GM19452 (cell line): ENCODE data around the gene MFSD8.
"Not testable (repeated sequence)": the region's sequence is repeated elsewhere in the genome, so short reads cannot be mapped to it uniquely, and the experiment has no call there.

Experiments
- ATAC-seq: cut with Tn5 transposase; IDR thresholded peaks from one replicate; pipeline ENCODE4 v1.9.1; 2021; ENCODE audit not compliant: unreplicated experiment

MFSD8 gene

DNA sequence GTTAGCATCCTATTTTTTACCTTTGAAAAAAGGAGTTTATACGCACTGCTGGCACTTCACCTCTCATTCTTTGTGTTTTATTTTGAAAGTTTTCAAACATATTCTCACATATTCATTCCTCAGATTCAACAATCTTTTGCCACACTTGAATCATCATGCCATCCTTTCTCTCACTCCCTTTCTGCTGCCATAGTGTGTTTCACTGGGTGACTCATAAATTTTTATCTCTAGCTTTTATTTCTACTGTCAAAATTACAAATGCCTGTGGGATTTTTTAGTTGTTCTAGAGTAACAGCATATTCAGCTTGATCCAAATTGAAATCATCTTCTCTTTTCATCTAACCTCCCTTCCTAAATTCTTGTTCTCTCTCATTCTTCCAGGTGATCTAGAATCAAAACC is 28.0 kb downstream of the MFSD8 start:
- no peak for ATAC-seq

DNA sequence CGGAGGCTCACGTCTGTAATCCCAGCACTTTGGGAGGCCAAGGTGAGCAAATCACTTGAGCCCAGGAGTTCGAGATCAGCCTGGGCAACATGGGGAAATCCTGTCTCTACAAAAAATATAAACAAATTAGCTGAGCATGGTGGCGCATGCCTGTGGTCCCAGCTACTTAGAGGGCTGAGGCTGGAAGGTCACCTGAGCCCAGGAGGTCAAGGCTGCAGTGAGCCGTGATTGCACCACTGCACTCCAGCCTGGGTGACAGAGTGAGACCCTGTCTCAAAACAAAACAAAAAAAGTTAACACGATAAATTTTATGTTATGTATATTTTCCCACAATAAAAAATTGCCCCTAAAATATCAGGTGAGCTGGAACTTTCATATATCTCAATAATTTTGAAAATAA is 33.1 kb downstream of the MFSD8 start:
- ATAC-seq = not testable (repeated sequence)

DNA sequence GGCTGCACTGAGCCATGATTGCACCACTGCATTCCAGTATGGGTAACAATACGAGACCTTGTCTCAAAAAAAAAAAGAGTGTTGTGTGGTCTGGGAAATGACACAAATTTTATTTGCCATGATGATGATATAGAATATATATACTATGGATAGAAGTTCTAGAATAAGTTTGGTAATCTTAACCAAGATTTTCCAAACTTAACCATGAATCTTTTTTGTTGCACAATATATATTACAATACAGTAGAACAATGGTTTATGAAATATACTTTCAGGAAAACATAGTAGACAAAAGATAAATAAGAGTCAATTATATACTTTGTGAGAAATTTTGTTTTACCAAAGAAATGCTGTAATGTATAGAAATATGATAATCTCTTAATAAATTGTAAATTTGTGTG is 34.8 kb downstream of the MFSD8 start:
- no peak for ATAC-seq

DNA sequence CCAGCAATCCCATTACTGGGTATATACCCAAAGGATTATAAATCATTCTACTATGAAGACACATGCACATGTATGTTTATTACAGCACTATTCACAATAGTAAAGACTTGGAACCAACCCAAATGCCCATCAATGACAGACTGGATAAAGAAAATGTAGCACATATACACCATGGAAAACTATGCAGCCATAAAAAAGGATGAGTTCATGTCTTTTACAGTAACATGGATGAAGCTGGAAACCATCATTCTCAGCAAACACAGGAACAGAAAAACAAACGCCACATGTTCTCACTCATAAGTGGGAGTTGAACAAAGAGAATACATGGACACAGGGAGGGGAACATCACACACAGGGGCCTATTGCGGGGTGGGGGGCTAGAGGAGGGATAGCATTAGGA is 39.3 kb downstream of the MFSD8 start:
- not testable (repeated sequence) for ATAC-seq

DNA sequence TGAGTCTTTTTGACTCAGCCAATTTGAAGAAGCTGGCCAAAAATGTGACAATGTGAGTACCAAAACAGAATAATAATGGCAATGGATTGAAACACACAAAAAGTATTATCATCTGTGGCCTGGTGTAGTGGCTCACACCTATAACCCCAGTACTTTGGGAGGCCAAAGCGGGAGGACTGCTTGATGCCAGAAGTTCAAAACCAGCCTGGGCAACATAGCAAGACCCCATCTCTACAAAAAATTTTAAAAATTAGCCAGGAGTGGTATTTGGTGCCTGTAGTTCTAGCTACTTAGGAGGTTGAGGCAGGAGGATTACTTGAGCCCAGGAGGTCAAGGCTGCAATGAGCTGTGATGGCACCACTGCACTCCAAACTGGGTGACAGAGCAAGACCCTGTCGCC is 42.7 kb downstream of the MFSD8 start:
- no peak for ATAC-seq

DNA sequence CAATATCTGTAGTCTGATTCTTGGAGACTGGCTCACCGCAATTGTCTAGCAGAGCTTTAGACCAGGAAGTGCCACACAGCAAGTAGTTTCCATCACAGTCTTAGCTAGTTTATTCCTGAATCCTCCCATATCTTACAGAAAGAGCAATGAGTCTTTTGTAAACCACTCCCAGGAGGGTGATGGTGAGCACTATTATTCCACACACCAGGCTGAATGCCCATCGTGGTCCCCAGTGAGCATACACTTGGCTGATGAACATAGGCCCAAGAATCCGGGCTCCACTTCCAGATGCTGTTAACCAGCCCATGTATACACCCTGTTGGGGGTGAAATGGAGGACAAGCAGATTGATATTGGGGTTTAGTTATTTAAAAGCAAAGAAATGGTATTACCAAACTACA is 44.5 kb downstream of the MFSD8 start:
- ATAC-seq = no peak

DNA sequence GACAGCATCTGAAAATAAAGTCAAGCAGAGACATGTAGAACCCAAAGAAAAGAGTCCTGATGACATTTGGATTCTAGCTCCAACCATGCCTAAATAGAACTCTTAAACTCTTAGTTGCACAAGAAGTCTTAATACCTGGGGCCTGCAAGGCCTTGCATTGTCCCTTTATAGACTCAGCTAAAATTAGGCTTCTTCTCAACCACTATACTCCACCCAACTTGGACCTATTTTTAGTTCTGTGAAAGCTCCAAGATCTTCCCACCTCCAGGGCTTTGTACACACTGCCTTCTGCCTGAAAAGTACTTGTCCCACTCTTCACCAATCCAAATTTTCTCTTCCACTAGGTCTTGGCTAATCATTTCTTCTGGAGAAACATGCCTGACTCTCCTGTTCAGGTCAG is 47.8 kb downstream of the MFSD8 start:
- no peak for ATAC-seq

DNA sequence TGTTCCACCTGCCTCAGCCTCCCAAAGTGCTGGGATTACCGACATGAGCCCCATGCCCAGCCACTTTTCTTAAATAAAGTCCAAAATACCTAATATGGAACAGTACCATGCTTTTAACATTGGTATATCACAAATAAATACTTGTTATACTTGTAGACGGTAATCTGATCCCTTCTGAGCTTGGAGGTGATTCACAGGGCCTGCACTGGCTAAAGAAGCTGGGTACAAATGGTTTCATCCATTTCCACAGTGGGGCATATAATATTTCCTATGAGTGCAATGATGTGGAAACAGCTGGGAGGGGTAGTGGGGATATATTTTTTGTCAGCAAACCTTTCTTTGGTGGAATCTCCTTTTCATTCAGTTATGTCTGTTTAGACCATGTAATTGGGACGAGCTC is 48.5 kb downstream of the MFSD8 start:
- ATAC-seq = no peak

DNA sequence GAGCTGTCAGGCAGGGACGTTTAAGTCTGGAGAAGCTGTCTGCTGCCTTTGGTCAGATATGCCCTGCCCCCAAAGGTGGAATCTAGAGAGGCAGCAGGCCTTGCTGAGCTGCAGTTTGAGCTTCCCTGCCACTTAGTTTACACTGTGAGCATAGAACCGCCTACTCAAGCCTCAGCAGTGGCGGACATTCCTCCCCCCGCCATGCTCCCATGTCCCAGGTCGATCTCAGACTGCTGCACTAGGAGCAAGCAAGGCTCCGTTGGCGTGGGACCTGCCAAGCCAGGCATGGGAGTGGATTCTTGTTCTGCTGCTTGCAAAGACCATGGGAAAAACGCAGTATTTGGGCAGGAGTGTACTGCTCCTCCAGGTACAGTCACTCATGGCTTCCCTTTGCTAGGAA is 59.9 kb downstream of the MFSD8 start:
- no peak for ATAC-seq

DNA sequence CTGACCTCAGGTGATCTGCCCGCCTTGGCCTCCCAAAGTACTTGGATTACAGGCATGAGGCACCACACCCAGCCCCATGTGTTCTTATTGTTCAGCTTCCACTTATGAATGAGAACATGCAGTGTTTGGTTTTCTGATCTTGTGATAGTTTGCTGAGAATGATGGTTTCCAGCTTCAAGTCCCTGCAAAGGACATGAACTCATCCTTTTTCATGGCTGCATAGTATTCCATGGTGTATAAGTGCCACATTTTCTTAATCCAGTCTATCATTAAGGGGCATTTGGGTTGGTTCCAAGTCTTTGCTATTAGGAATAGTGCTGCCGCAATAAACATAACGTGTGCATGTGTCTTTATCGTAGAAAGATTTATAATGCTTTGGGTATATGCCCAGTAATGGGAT is 65.3 kb downstream of the MFSD8 start:
- ATAC-seq = not testable (repeated sequence)

DNA sequence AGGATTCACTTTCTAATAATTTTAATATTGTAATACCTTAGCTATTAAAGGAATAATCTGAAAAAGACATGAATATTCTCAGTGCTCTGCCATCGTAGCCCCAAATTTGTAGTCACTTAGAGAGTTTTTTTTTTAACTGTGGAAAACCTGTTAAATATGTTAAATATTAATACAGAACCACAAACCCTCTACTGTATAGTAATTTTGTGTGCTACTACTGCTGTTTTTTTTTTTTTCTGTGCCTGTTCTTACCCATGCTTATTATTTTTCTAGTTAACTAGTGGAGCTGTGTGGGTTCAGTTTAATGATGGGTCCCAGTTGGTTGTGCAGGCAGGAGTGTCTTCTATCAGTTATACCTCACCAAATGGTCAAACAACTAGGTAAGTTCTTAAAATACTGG is 68.4 kb downstream of the MFSD8 start:
- ATAC-seq = no peak

DNA sequence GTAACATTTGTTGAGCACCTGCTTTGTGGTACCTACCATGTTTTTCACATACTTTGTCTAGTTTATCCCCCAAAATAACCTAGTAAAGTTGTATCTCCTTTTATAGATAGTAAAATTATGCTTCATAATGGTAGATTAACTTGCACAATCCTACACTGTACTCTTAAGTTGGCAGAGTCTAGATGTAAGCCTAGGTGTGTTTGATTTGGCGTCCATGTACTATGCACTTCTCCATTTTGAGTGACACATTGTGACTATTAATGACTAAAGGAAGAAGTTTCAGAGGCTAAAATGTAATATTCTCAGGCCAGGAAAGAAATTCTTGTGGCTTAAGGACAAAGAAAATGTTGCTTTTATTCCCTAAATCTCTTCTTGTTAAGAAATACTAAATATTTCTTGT is 68.9 kb downstream of the MFSD8 start:
- no peak for ATAC-seq

DNA sequence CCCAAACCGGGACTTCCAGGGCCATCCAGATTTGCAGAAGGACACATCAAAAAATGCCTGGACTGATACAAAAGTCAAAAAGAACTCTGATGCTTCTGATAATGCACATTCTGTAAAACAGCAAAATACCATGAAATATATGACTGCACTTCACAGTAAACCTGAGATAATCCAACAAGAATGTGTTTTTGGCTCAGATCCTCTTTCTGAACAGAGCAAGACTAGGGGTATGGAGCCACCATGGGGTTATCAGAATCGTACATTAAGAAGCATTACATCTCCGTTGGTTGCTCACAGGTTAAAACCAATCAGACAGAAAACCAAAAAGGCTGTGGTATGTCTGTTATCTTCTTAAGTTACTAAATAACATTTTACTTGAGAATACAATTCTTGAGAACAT is 75.1 kb downstream of the MFSD8 start:
- no peak for ATAC-seq

DNA sequence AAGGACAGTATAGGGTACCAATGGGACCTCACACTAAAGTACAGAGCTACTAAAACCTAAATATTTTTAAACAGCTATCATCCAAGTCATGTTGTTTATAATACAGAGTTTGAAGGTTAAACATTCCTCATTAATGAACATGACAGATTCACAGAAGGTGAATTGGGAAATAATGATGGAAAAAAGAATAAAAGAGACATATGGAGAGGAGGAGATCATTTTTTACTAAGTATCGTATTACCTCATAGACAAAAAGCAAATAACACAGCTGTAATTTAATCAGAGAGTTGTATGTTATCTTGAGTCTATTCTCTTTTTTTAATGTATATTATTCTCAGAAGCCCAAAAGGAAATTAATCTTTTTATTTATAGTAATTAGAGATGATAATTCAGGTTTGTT is 76.4 kb downstream of the MFSD8 start:
- no peak for ATAC-seq

DNA sequence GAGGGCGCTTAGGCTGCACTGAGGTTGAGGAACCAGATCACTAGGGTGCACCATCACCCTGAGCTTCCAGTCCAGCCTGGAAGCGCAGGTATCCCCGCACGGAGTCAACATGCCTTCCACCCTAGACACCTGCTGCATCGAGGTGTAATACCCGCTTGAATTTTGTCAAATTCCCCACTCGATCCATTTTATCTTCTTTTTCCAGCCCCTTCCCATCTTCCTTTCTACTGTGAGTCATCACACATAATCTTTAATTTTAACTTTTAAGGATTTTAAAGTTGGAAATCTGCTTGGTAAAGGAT is 83.5 kb downstream of the MFSD8 start:
- ATAC-seq = peak; percentile 33

DNA sequence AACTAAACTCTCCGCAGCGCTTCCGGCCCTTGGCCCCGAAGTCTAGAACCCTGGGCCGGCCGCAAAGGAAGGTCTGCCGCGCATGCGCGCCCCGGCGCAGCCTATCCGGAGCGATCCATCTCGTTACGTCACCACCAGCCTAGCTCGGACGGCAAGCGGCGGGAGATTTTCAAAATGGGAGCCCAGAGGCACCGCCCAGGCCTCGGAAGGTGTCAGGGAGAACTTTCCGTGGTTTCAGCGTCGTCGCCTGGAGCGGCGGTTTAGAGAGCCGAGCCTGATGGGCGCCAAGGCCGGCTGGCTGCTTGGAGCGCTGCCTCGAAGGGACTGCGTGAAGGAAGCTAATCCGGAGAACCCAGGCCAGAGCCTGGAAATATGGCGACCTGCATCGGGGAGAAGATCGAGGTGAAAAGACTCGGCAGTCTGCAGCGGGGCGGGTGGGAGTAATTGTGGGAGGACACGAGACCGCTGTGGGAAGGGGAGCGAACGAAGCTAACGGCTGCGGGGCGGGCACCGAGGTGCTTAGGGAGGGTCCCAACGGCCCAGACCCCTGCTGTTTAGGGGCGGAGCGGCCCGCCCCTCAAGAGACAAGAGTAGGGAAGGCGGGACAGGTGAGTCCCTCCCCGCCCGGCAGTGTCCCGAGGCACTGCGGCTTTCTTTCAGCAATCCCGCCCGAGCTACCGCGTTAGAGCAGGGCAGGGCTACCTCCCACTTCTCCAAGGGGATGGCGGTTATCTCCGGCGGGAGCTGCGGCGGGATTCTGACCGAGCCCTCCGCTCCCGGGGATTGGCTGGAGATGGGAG is 84.0 kb downstream of the MFSD8 start, which contains the start of gene PLK4:
Gene PLK4, plus strand, starts transcription at position 131 of the 800 bp plus-strand sequence. Its CDS starts 242 bp downstream, at position 373.
- peak; percentile 92 for ATAC-seq

DNA sequence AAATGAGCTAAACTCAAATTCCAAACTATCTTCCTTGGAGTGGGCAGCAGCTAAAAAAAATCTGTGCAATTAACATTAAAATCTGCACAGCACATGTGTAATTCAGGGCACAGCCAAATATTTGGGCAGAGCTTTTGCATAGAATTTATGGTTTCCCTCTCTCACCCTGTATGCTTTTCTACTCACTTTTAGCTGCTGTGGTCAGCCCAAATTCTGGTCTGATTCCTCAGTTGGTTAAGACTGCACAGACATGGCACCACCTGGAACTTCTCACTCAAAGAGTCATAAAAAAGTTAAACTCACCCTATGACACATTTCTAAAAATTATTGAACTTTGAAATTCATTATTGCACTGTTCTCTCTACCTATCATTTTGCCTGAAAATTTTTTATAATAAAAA is 89.2 kb downstream of the MFSD8 start:
- no peak for ATAC-seq

DNA sequence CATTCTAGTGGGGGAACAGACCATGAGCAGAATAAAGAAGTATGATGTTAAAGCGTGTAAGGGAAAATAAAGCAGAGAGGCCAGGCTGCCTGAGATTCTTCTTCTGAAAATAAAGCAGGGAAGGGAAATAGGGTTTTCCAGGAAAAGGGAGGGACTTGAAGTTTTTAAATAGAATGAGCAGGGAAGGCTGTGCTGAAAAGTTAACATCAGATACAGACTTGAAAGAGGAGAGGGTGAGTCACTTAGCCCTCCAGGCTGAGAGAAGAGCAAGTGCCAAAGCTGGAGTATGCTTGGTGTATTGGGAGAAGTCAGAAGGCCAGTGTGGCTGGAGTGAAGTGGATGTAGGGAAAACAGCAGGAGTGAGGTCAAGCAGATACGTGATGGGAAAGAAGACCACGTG is 94.3 kb downstream of the MFSD8 start:
- no peak for ATAC-seq

DNA sequence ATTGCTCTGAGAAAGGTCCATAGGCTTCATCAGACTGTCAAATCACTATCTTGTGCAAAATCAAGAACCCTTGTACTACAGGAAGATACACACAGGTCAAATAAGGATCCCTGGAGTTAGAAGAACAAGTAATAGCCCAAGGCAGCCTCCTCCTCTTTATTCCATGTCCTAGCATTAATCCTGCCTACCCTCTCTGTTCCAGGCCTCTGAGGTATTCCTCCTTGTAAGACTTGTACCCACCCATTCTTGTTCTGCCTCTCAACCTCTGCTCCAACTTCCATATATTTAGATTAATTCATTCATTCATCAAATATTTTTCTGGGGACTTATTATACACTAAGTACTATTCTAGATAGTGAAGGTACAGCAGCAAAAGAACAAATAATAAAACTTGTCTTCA is 94.7 kb downstream of the MFSD8 start:
- no peak for ATAC-seq

DNA sequence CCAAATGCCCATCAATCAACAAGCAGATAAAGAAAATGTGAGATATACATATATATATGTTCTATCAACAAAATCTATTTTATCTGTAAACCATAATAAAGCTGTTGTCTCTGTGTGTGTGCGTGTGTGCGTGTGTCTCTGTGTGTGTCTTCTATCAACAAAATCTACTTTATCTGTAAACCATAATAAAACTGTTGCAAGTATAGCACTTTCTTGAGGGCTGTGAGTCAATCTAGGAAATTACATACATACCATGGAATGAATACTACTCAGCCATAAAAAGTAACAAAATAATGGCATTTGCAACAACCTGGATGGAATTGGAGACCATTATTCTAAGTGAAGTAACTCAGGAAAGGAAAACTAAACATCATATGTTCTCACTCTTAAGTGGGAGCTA is 96.8 kb downstream of the MFSD8 start:
- ATAC-seq = no peak
